GM10847 (cell line): ENCODE measurements around the gene CPLANE2.

Source experiments
- POLR2A ChIP-seq: IDR thresholded peaks from 2 replicates; pipeline ENCODE4 v1.6.1; 2011; ENCODE audit not compliant: insufficient read length; ENCODE audit errors: extremely low read depth

Gene CPLANE2

DNA sequence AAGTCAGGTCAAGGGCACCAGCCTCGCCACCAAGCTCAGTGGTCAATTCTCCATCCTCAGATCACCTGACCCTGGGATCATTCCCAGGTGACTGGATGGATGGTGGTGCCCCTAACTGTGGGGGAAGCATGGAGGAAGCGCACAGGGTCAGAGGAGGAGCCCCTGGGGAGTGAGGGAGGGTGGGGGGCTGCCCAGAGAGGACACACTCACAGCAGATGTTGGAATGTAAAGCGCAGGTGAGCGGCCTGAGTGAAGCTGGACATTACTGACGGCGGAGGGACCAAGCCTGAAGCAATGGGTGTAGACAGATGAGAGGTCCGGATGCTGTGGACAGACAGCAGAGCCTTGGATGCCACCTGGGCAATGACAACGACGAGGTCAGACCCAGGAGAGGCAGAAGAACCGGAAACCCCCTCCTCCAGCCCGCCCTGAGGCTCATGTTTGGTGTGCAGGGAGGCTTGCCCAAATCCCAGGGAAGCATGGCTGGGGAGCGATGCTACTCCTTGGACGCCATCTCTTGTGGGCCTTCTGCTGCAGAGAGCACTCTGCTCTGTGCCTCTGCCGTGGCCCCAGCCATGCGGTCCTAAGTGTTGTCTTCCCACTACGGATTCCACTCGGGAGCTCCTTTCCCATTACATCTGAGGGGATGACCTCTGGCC, 5.7 kb upstream of the CPLANE2 start:
- TF ChIP-seq POLR2A: no peak

DNA sequence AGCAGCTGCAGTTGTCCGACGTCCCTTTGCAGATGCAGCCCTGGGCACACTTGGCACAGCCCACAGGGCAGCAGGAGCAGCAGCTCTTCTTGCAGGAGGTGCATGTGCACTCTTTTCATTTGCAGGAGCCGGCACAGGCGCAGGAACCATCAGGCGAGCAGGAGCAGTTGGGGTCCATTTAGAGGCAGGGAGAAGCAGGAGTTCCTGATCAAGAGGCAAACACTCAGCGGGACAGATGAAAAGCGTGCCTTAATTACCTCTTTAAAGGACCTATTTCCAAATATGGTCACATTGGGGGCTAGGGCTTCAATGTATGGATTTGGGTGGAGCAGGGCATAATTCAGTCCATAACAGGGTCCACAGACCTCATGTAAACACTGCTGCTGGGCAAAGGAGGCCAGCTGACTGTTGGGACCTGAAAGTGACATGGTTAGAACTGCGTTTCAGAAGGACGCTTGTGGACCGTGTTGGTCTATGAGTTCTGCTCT, 4.3 kb upstream of the CPLANE2 start:
- no peak for TF ChIP-seq POLR2A

DNA sequence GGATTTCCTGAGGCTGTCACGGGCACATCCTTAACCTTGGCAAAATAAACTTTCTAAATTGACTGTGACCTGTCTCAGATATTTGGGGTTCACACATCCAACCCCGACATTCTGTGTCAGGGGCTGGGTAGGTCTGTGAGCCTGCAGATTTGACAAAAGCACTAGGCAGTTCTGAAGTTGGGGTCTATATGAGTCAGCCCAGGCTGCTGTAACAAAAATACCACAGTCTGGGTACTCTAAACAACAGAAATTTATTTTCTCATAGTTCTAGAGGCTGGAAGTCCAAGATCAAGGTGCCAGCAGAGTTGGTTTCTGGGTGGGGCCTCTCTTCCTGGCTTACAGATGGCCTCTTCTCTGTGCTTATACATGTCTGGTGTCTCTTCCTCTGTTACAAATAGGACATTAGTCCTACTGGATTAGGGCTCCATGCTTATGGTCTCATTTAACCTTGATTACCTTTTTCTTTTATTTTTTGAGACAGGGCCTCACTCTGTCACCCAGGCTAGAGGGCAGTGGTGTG, 3.0 kb upstream of the CPLANE2 start:
- no peak for TF ChIP-seq POLR2A

DNA sequence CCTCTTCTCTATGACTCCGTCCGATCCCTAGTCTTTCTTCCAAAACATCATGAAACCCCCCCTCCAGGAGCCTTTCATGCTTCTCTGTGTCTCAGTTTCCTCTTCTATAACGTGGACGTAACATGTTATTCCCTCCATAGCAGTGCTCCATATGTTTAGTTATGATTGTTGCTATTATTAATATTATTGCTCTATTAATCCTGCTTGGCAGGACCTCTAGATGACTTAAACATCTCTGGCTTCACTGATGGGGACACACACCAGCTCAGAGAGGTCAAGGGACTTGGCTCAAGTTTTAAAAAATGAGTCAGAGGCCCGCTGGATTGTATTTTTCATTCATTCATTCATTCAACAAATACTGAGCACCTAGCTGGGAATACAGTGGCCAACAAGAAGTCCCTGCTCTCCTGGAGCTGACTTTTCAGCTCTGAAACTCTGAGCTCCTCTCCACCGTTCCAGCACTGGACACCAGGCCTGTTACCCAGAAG, 404 bp upstream of the CPLANE2 start:
- no peak for TF ChIP-seq POLR2A

DNA sequence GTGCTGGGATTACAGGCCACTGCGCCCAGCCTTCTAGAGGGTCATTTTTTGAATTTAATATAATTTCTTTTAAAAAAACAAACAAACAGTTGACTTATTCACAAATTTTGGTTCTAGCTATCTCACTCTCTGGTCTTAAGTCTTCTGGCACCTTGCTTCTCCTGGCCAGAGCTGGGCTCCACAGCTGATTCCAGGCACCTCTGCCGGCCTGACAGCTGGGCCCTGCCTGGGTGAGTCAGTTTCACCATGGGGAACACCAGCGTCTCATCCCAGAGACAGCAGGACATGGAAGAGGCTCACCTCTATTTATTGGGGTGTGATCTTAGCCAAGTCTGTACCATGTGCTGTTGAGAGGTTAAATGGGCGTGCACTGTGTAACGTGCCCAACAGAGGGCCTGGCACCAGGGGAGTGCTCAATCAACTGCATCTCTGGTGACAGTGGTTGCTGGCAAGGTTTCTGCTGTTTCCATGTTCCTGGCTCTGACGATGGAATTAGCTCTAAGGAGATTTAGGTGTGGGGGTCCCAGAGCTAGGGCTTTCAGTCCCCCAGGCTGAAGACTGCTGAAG, 956 bp downstream of the CPLANE2 start:
- no peak for TF ChIP-seq POLR2A

DNA sequence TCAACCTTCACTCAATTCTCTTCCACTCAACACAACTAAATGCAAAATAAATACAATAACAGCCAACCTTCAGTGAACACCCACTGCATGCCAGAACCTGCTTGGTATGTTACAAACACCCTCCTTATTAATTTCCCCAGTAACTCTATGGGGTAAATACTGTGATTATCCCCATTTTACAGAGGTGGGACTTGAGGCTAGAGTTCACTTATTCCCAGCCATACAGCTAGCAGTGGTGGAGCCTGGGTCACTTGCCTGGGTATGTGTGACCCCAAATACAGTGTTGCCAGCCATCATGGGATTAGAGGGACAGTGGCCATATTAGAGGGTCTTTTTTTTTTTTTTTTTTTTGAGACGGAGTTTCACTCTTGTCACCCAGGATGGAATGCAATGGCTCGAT, 1.6 kb downstream of the CPLANE2 start:
- TF ChIP-seq POLR2A: no peak

DNA sequence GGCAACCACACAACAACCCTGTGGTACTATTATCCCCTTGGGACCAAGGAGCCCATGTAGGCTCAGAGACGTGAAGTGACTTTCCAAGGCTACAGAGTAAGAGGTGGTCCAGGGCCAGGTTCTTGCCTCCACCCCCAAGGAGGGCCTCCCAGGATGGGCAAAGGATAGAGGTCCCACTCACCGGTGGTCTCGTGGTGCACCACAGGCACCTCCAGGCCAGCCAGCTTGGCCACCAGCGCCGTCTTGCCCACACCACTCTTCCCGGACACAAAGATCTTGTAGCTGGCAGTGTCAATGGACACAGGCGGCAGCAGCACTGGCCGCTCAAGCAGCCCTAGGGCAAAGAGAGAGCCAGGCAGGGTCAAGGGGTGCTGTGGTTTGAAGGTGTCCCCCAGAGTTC, 3.6 kb downstream of the CPLANE2 start:
- TF ChIP-seq POLR2A: no peak

DNA sequence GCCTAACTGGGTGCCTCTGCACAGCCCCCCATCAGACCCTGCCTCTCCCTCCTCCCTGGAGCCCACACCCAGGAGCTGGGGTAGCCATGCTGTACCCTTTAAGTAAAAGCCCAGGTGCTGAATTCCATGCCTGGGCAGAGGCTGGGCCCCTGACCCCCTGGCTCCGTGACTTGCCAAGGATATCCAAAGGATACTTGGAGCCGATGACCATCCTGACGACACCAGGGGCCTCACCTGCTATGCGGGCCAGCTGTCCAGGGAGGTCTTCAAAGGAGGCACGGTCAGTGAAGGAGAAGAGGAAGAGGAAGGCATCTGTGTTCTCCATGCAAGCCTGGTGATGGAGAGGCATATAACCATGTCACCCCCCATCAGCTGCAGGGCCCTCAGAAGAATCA, 4.7 kb downstream of the CPLANE2 start:
- TF ChIP-seq POLR2A: no peak

GRCh38 chr1:16231331-16232315, 5.4 kb downstream of the CPLANE2 start:
- no peak for TF ChIP-seq POLR2A

- TF ChIP-seq POLR2A: no peak
These were observed 6.2 kb downstream of the CPLANE2 start for GRCh38 chr1:16230744-16231143.

GRCh38 chr1:16229976-16230740, 6.8 kb downstream of the CPLANE2 start:
- TF ChIP-seq POLR2A: no peak

DNA sequence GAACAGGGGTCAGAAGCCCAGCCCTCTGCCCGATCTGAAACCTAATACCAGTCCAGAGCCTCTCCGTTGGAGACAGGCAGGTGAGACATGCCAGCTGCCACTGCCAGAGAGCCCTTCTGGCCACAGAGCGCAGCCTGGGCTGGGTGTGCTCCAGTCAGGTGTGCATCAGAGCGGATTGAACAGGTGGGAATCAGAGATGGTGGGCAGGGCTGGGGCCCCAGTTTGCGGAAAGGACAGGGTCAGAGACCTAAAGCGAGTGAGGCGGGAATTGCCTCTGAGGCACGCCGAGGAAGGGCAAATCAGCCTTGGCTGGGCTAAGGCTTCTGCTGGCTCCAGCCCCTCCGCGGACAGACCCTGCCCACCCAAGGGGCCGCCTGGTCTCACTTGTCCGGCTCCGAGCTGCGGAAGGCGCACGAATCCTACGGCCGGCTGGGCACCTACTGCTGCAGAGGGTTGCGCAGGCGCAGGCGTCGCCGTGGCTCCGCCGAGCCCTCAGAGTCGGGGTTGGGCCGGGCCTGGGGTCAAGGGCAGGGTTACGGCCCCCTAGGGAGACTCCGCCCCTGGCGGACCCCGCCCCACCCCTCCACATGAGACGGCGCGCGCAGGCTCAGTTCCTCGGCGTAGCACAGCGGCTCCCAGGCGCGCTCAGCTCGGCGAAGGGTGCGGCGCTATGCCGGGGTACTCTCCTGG, 10.3 kb downstream of the CPLANE2 start:
- no peak for TF ChIP-seq POLR2A

DNA sequence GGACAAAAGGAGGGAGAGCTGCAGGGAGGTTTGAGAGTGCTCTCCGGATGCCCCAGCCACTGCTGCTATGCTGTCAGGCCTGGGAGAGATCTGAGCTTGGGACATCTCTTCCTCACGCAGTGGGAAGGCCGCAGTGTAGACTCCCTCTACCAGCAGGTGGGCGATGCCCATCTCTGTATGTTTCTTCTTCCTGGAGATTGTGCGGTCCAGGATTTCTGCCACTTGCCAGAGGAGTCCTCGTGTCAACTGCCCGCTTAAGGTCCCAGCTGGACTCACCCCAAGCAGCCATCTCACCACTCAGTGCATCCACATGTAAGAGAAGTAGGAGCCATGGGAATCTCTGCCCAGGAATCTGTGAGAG, 10.9 kb downstream of the CPLANE2 start:
- no peak for TF ChIP-seq POLR2A

- TF ChIP-seq POLR2A: no peak
These were observed 12.5 kb downstream of the CPLANE2 start for GRCh38 chr1:16224472-16224871.
